Measurements from ENCODE around the gene SLC12A2.

SLC12A2 gene

DNA sequence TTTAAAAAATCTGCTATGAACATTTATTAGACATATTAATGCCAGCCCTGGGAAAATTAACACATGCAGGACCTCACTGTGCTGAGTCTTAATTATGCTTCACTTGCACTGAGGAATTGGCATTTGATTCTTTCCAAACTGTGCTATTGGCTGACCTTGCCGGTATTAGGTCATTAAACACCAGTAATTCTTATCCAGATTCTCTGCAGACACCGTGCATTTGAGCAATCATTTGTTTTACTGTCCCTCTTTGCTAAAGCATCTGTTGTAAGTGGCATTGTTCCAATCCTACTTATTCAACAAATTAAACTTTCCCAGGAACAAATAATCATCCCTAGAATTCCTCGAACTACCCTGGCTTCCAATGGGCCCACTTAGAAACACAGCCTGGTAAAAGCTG lies 145.0 kb downstream of the SLC12A2 start:
- no peak for DNase-seq

GRCh38 chr5:128234928-128235641 lies 151.5 kb downstream of the SLC12A2 start:
- no peak for DNase-seq

DNA sequence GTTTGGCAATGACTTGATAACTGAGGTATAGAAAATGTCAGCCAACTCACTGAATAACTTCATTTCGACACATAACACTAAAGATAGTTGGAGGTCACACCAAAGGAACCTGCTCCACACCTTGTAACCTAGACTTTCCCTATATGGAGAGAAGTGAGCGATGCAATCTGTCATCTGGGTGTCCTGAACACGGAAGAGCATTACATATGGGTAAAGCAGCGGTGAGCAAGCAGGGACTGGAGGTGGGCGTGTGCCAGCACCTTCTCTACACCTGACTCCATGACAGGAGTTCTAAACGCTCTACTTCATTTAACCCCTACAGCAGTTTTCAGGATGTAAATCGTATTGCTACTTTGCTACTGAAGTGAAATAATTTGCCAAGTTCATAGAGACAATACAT lies 152.8 kb downstream of the SLC12A2 start:
- no peak for DNase-seq

DNA sequence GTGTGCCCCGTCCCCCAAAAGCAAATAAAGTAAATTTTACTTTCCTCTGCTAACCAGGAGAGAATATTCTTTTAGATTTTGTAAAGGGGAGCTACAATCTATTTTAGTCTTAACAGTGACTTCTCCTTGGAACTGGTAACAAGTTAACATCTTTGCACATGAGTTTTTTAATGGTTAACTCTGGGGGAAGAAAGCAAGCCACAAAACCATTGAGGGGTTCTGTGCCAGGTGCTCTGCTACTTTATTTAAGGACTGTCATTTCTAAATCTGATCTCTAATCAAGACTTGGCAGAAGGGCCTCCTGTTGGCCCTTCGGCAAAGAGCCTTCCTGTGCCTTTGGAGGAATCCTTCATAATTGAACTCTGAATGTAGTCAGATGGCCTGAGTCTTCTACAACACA lies 153.4 kb downstream of the SLC12A2 start:
- DNase-seq = no peak

DNA sequence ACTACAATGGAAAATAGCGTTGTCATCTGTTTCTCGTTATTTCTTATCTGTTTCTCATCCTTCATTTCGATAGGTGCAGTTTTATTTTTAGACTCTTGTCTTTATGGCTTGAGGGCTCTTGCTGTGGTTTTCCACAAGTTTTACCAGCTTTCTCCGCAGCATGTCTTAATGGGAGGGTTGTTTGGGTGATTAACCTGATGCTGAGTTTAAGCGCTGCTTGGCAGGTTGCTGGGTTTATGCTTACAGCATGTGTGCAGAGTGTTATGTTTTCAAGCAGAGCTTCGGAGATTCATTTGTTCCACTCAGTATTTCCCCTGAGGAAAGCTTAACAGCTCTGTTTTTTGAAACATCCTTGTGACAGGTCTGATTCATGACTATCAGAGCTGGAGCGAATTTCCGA lies 154.0 kb downstream of the SLC12A2 start:
- no peak for DNase-seq
